ENCODE data around the gene TMEM192. TPM values are rescaled to one million over a fixed set of nuclear protein-coding genes. Genes with fewer than 3 reads are reported as not detected.
A peak's percentile ranks its signal among the peaks of the same experiment; 100 is the strongest.
"Not testable (repeated sequence)": the region's sequence is repeated elsewhere in the genome, so short reads cannot be mapped to it uniquely, and the experiment has no call there.

The TMEM192 gene
- total RNA-seq, 1 donor from 2014 or later, result 12.9 TPM

- no peak for FAIRE-seq
- Histone ChIP-seq H3K4me3 (ENCODE audit: low read depth, low read length) (no peak overlapping the region), H3K27me3 (ENCODE audit: control insufficient read depth, insufficient read depth, low read length) (no peaks in the 10 kb centered on the region), H3K36me3 (ENCODE audit: control insufficient read depth, insufficient read depth, low read length) (peaks cover 6% of the 10 kb centered on the region)
- TF ChIP-seq CTCF (IDR thresholded peaks at IDR 0.05; ENCODE audit: insufficient read depth, low read length, severe bottlenecking), result no peak
- DNase-seq (ENCODE audit: low read depth), result no peak
Measured at GRCh38 chr4:165106518-165106917, 6.1 kb downstream of the TMEM192 start.

GRCh38 chr4:165101641-165102040 is 11.0 kb downstream of the TMEM192 start:
- Histone ChIP-seq H3K4me3 (ENCODE audit: low read depth, low read length) (no peak overlapping the region), H3K27me3 (ENCODE audit: control insufficient read depth, insufficient read depth, low read length) (no peaks in the 10 kb centered on the region), H3K36me3 (ENCODE audit: control insufficient read depth, insufficient read depth, low read length) (peaks cover 8% of the 10 kb centered on the region)
- FAIRE-seq (no peak), DNase-seq (ENCODE audit: low read depth) (no peak)
- TF ChIP-seq CTCF (IDR thresholded peaks at IDR 0.05; ENCODE audit: insufficient read depth, low read length, severe bottlenecking), result no peak

GRCh38 chr4:165096776-165097175 is 15.9 kb downstream of the TMEM192 start:
- peak; percentile 25 for TF ChIP-seq CTCF (IDR thresholded peaks at IDR 0.05; ENCODE audit: insufficient read depth, low read length, severe bottlenecking)
- DNase-seq (ENCODE audit: low read depth) (peak; percentile 8), FAIRE-seq (no peak)
- Histone ChIP-seq H3K4me3 (ENCODE audit: low read depth, low read length) (no peak overlapping the region), H3K36me3 (ENCODE audit: control insufficient read depth, insufficient read depth, low read length) (peaks cover 5% of the 10 kb centered on the region), H3K27me3 (ENCODE audit: control insufficient read depth, insufficient read depth, low read length) (no peaks in the 10 kb centered on the region)

- peaks cover 2% of the 10 kb centered on the region for H3K36me3 ChIP-seq (ENCODE audit: control insufficient read depth, insufficient read depth, low read length)
- TF ChIP-seq CTCF (IDR thresholded peaks at IDR 0.05; ENCODE audit: insufficient read depth, low read length, severe bottlenecking), result no peak
- H3K27me3 ChIP-seq (ENCODE audit: control insufficient read depth, insufficient read depth, low read length), result no peaks in the 10 kb centered on the region
- no peak for DNase-seq (ENCODE audit: low read depth)
- no peak overlapping the region for H3K4me3 ChIP-seq (ENCODE audit: low read depth, low read length)
- FAIRE-seq, result no peak
Measured at GRCh38 chr4:165095291-165095690, 17.4 kb downstream of the TMEM192 start.

- DNase-seq (ENCODE audit: low read depth) (no peak), FAIRE-seq (no peak)
- TF ChIP-seq CTCF (IDR thresholded peaks at IDR 0.05; ENCODE audit: insufficient read depth, low read length, severe bottlenecking), result no peak
- H3K36me3 ChIP-seq (ENCODE audit: control insufficient read depth, insufficient read depth, low read length), result peaks cover 2% of the 10 kb centered on the region
- no peaks in the 10 kb centered on the region for H3K27me3 ChIP-seq (ENCODE audit: control insufficient read depth, insufficient read depth, low read length)
- no peak overlapping the region for H3K4me3 ChIP-seq (ENCODE audit: low read depth, low read length)
Measured at GRCh38 chr4:165094873-165095272, 17.8 kb downstream of the TMEM192 start.

- not testable (repeated sequence) for DNase-seq (ENCODE audit: low read depth); FAIRE-seq; H3K27me3 ChIP-seq (ENCODE audit: control insufficient read depth, insufficient read depth, low read length); H3K4me3 ChIP-seq (ENCODE audit: low read depth, low read length); H3K36me3 ChIP-seq (ENCODE audit: control insufficient read depth, insufficient read depth, low read length)
Measured at GRCh38 chr4:165092187-165092586, 20.5 kb downstream of the TMEM192 start.

Data from bronchial epithelial cell (primary cell).